Kidney glomerular epithelial cell (primary cell): ENCODE measurements around the gene PPP1R1A.

Experiments used
- DNase-seq: peaks from one replicate; lab custom pipeline; 2025; lab: John Stamatoyannopoulos, UW

PPP1R1A gene

DNA sequence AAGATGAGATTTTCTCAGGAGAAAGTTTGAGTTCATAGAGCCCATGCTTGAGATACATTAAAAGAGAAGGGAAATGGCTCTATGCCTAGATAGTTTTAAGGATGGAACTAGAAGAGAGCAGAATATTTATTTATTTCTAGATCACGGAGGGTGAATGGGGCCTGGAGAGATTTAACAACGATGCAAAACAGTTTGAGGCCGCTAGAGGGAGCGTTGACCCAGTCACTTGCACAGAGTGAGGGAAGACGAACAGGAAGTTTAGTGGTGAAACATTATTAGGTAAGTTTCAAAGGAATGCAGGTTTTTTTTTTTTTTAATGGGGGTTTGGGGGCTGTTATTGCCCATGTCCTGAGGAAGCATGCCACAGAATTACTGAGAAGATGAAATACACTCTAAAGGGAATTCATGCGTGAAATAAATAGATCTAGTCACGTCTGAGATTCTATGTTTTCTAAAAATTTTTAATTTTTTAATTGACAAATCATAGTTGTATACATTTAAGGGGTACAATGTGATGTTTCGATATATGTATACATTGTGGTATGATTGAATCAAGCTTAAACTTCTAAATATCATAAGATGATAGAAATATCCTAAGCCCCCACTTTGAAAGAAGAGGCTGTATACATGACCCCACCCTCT, 14.8 kb upstream of the PPP1R1A start:
- DNase-seq = peak; percentile 91

- DNase-seq = no peak
These were observed 14.2 kb upstream of the PPP1R1A start for GRCh38 chr12:54602661-54603060.

- peak; percentile 31 for DNase-seq
These were observed 13.4 kb upstream of the PPP1R1A start for GRCh38 chr12:54601841-54602240.

- DNase-seq = no peak
These were observed 10.5 kb upstream of the PPP1R1A start for GRCh38 chr12:54598970-54599369.

DNA sequence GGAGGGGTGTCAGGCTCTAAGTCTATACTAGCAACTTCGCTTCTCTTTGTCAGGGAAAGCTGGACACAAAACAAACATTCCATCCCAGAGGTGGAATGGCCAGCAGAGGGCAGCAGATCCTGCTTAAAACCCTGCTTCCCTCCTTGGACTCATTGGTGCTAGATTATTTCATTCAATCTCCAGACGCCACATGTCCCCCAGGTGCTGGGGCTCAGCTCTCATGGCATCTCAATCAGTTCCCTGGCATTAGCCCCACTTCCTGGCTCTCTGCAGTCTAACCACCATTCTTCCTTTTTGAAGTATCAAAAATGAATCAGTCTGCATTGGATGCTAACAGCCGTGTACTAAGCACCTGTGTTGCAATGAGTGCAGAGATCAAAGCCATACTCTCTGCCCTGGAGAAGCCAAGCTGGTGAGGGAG, 8.1 kb upstream of the PPP1R1A start:
- DNase-seq = peak; percentile 64

GRCh38 chr12:54595471-54595870, 7.0 kb upstream of the PPP1R1A start:
- DNase-seq = no peak

DNA sequence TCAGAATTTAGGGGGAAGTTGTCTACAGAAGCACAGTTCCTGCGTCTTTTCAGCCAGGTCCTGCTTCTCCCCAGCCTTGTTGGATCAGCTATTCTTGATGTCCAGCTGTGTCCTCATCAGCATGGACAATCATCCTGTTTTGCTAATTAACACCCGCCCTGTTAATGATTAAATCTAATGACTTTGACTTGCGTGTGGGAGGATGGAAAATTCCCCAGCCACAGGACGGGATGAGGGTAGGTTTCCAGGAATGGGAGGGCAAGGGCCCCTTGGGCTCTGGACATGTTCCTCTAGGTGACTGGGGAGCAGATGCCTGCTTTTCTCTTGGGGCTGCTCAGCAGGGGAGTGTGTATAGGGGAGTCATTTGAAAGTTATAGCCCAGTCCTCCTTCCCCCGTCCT, 5.3 kb upstream of the PPP1R1A start:
- DNase-seq = peak; percentile 51

DNA sequence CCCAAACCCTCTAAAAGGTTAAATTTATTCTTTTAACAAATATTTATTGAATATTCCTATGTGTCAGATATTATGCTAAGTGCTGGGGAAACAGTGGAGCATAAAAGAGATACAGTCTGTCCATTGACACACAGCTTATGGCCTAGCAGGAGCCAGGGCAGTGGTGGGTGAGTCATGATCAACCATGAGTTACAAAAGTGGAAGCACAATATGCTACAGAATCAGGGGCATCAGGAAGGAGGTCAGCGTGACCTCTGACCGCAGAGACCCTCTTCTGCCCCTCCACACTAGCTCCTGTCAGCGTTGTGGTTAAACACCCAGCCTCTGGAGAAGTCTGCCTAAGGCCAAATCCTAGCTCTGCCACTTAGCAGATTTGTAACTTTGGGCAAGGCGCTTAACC, 4.7 kb upstream of the PPP1R1A start:
- peak; percentile 51 for DNase-seq

- DNase-seq = peak; percentile 82
These were observed 3.9 kb upstream of the PPP1R1A start for GRCh38 chr12:54592316-54592715.

- peak; percentile 14 for DNase-seq
These were observed 2.6 kb upstream of the PPP1R1A start for GRCh38 chr12:54590978-54591591.

- no peak for DNase-seq
These were observed 1.5 kb upstream of the PPP1R1A start for GRCh38 chr12:54589964-54590363.

DNA sequence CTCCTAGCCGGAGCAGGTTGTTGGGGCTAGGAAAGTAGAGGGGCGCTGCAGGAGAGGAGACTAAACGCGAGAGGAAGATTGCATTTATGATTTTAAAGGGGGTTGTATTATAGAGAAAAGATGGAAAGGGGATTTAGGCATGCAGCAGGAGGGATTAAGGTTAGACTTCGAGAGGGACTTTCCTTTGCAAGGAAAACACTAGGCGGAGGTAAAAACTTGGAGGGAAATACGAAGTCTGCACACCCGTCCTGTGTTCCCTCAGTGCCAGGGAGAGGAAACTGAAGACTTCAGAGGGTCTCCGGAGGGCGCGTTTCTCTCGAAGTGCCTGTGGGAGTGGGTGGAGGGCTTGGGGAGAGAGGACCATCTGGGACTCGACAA, 420 bp upstream of the PPP1R1A start:
- no peak for DNase-seq

- DNase-seq = no peak
These were observed 1.1 kb downstream of the PPP1R1A start for GRCh38 chr12:54587315-54587873.

GRCh38 chr12:54586620-54587019, 1.8 kb downstream of the PPP1R1A start:
- DNase-seq = no peak

- DNase-seq = no peak
These were observed 3.2 kb downstream of the PPP1R1A start for GRCh38 chr12:54585243-54585642.

DNA sequence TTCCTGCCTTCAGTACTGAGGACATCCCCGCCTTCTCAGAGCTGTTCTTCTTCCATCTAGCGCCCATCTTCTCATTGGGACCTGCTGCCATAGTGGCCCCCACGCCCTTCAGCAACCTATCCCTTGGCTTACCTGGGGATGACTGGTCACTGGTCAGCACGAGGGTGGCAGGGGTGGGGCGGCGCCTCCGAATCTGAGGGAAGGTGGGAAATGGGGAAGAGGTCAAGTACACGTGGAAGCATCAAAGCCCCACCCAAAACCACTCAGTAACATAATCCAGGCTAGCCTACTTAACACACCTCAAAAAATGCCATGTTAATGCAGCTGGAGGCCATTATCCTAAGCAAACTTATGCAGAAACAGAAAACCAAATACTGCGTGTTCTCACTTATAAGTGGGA, 4.3 kb downstream of the PPP1R1A start:
- DNase-seq = no peak

- DNase-seq = no peak
These were observed 4.7 kb downstream of the PPP1R1A start for GRCh38 chr12:54583726-54584125.

DNA sequence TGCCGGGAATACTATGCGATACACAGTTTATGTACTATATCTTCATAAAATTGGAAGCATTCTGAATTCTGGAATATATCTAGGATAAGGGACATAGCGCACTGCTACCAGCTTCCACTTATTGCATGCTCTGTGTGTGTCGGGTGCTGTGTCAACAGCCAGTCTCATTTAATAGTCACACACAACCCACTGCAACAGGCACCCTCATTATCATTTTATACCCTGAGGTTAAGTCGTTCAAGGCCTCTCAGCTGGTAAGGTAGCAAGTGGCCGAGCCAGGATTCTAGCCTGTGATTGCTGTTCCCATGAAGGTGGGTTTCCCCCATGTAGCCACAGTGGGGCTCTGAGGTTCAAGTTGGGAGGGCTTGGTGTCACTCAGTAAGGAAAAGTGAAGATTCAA, 7.0 kb downstream of the PPP1R1A start:
- DNase-seq = no peak

GRCh38 chr12:54579696-54580333, 8.6 kb downstream of the PPP1R1A start:
- peak; percentile 64 for DNase-seq

DNA sequence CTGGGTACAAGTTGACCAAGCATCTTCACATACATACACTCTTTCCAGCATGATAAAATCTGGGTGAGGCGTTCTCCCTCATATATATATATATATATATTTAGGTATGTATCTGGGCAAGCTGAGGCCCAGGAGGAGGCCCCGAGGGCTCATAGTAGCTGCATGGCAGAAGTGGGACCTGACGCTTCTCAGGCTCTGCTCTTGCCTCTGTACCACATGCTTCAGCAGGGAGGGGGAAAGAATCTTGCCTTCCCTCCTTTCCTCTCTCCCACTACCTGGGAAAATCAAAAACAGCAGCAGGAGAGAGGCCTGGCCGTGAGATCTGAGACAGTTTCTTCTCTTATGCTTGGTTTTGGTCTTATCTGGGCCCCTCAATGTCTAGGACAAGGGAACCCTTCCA, 9.2 kb downstream of the PPP1R1A start:
- no peak for DNase-seq

DNA sequence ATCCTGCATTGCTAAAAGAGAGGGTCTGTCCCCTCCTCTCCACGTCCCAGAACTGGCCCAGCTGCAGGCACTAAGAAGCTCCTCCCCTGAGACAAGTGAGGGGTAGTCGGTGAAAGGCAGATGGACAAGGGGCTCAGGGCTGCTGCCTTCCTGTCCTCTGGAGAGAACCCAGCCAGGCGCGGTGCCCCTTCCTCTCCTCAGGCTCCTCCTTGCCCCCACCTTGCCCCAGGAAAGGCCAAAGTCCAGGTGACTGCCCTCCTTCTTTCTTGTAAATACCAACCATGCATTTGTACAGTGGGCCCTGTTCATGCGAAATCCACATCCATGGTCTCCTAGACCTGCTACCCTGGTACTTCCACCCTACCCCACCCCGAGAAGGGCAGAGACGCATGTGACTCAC, 9.7 kb downstream of the PPP1R1A start:
- DNase-seq = no peak

DNA sequence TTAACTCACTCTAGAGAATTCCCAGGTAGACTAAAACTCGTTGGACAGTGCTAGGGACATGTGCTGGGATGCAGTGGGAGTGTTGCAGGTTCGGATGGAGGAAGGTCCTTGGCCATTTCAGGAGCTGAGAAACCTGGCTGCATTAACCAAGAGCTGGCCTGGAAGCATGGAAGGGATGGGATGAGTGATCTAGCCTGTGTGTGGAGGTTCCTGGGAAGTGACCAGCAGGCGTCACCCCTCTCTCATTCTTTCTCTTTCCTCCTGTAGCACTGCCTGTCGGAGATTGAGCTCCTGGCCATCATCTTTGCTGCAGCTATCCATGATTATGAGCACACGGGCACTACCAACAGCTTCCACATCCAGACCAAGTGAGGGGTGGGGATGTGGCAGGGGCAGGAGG, 15.6 kb downstream of the PPP1R1A start:
- no peak for DNase-seq
